Endometrial microvascular endothelial cells (primary cell): ENCODE measurements around the gene TSPEAR. TPM values are rescaled to one million over a fixed set of nuclear protein-coding genes. Genes with fewer than 3 reads are reported as not detected.
"Not testable (repeated sequence)": the region's sequence is repeated elsewhere in the genome, so short reads cannot be mapped to it uniquely, and the experiment has no call there.

Experiments used
- in situ Hi-C: cut with HindIII; loops from 2 replicates; pipeline ENCODE4 v1.10.0; 2017; ENCODE audit warnings: low sequenced_read_pairs, low pct_unique_long_range_greater_than_20kb; ENCODE audit errors: inconsistent ontology term
- total RNA-seq: library from RNA; depleted of rRNA; stranded (reverse); fragments of >200 nt; gene quantifications from one replicate; pipeline ENCODE4 v1.2.3, GENCODE V29; 2015; ENCODE audit errors: inconsistent ontology term

The TSPEAR gene
- total RNA-seq, 1 donor from 2014 or later: not detected

GRCh38 chr21:44551340-44551961 is 159.9 kb downstream of the TSPEAR start, which contains the start of gene KRTAP10-2:
Gene KRTAP10-2, minus strand, starts transcription at chr21:44551505. Its CDS starts 47 bp downstream, at chr21:44551458.
- in situ Hi-C loops: no loop called here

GRCh38 chr21:44550807-44551206 is 160.6 kb downstream of the TSPEAR start:
- in situ Hi-C loops: no loop called here

GRCh38 chr21:44550285-44550684 is 161.1 kb downstream of the TSPEAR start:
- in situ Hi-C loops: not testable (repeated sequence)

- in situ Hi-C loops: no loop called here
These were observed 161.7 kb downstream of the TSPEAR start for GRCh38 chr21:44549525-44550211.

GRCh38 chr21:44548922-44549321 is 162.4 kb downstream of the TSPEAR start:
- in situ Hi-C loops: no loop called here

- in situ Hi-C loops: no loop called here
These were observed 163.0 kb downstream of the TSPEAR start for GRCh38 chr21:44548381-44548780.

- in situ Hi-C loops: no loop called here
These were observed 163.6 kb downstream of the TSPEAR start for GRCh38 chr21:44547656-44548331.

- in situ Hi-C loops: no loop called here
These were observed 166.8 kb downstream of the TSPEAR start for GRCh38 chr21:44544566-44544965.

GRCh38 chr21:44542716-44543115 is 168.7 kb downstream of the TSPEAR start:
- in situ Hi-C loops: no loop called here

- in situ Hi-C loops: no loop called here
These were observed 170.6 kb downstream of the TSPEAR start for GRCh38 chr21:44540741-44541288.

- in situ Hi-C loops: no loop called here
These were observed 171.2 kb downstream of the TSPEAR start, which contains the start of gene KRTAP10-1 for GRCh38 chr21:44539991-44540666. Gene KRTAP10-1, minus strand, starts transcription at chr21:44540195. Its CDS starts 45 bp downstream, at chr21:44540150.

GRCh38 chr21:44539046-44539445 is 172.3 kb downstream of the TSPEAR start:
- in situ Hi-C loops: no loop called here

- in situ Hi-C loops: no loop called here
These were observed 173.2 kb downstream of the TSPEAR start for GRCh38 chr21:44537930-44538911.

- in situ Hi-C loops: no loop called here
These were observed 175.4 kb downstream of the TSPEAR start for GRCh38 chr21:44535963-44536362.

- in situ Hi-C loops: no loop called here
These were observed 176.7 kb downstream of the TSPEAR start for GRCh38 chr21:44534688-44535087.

- in situ Hi-C loops: no loop called here
These were observed 177.3 kb downstream of the TSPEAR start for GRCh38 chr21:44533891-44534627.

- in situ Hi-C loops: no loop called here
These were observed 178.1 kb downstream of the TSPEAR start for GRCh38 chr21:44533121-44533890.
